NCI-H146 treated with DMSO at 0.1 percent for 48 hours (cell line): Measurements from ENCODE around the gene ARHGAP26.

Experiments used
- DNase-seq: peaks from one replicate; lab custom pipeline; 2025; ENCODE audit not compliant: unreplicated experiment; lab: John Stamatoyannopoulos, UW

The ARHGAP26 gene

DNA sequence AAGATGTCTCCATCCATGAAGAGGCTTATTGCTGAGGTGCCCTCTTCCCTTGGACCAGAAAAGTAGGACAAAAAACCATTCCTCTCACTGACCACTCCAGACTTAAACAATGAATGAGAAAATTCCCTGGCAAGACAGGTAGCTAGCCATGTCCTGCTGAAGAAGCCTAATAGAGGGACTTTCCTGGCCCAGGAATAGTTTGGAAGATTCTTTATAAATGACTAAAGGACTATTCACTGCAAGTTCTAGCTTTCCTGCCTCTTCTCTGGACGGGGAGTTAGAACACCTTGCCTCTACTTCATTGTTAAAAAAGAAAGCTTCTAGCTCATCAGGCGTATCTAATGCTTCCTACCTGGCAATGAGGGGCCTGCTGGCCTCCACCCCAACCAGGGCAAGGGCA, 479.7 kb downstream of the ARHGAP26 start:
- DNase-seq, result no peak

DNA sequence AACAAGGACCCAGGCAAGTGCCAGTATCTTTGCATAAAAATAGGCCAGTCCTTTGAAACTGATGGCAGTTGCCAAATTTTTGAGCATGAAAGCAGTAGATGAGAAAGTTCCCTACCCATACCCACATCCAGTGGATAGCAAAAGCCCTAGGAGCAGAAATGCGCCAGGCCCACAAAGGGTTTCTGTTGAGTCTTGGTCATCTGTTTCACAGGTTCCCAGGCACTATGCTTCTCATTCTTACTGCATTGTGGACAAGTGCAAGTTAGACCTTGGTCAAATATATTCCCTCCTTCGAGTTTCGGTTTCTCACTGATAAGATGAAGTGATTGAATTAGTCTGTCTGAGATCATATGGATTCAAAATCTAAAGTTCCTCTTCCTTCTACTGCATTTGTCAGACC, 481.0 kb downstream of the ARHGAP26 start:
- DNase-seq, result no peak

DNA sequence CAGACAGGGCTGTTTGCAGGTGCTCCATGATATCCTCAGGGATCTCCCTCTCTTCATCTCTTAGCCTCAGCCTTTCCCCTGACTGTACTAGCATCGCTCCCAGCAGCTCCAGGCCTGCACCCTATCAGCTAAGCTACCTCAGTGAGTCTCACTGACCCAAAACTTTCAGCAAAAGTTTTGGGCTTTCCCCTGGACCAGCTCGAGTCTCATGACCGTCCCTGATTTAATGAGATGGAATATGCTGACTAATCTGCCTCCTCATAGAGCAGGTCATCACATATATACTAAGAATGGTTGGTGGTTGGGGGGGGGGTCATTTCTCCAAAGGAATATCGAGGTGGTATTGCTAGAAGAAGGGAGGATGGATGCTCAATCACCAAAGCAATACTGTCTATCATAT, 481.8 kb downstream of the ARHGAP26 start:
- DNase-seq, result no peak

DNA sequence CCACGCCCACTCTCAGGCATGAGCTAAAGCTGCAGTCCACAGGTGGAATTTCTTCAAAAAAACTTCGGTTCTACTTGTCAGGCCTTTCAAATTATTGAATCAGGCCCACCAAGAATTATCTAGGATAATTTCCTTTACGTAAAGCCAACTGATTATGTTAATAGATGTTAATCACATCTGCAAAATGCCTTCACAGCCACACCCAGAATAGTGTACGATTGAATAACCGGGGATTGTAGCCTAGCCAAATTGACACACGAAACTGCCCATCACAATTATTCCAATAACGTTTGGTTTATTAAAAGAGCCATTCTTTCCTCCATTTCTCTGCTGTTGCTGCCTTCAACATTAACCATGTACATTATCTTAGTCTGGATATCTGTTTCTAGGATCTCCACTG, 484.6 kb downstream of the ARHGAP26 start:
- DNase-seq, result no peak

DNA sequence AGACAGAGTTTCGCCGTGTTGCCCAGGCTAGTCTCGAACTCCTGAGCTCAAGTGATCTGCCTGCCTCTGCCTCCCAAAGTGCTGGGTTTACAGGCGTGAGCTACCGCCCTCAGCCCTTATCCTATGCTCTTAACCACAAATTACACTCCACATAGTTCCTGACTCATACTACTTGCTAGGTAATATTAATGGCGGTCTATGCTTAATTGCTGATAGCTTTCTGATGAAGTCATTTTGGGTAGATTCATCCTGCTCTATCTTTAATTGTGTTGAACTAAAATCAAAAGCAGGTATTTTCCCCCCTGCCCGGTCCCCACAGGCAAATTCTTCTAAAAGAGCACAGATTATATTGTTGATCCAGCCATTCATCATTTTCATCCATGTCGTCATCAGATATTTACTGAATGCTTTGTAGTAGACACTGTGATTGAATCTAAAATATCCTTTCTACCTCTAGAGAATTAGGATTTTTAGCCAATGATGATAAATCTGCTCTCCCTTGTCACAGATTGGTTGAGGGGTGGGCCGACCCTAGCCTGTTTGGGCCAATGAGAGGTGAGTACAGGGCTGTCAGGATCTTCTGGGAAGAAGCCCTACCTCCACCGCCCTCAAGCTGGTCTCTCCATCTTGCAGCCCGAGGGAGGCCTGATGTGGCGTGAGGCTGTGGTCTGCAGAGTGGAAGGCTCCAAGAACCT, 488.5 kb downstream of the ARHGAP26 start:
- DNase-seq, result no peak

DNA sequence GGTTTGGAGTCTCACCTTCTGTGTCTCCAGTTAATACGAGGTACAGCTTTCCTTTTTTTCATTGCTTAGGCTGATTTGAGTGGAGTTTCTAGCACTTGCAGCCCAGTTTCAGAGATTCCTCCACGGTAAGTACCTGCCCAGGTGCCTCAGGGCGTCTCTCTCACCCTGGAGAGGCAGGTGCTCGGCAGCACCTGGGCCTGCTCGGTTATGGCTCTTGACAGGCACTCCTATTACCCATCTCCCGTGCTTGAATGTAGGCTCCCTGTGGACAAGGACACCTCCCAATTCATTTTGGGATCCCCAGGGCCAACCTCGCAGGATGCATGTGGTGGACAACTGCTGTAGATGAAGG, 489.1 kb downstream of the ARHGAP26 start:
- no peak for DNase-seq

DNA sequence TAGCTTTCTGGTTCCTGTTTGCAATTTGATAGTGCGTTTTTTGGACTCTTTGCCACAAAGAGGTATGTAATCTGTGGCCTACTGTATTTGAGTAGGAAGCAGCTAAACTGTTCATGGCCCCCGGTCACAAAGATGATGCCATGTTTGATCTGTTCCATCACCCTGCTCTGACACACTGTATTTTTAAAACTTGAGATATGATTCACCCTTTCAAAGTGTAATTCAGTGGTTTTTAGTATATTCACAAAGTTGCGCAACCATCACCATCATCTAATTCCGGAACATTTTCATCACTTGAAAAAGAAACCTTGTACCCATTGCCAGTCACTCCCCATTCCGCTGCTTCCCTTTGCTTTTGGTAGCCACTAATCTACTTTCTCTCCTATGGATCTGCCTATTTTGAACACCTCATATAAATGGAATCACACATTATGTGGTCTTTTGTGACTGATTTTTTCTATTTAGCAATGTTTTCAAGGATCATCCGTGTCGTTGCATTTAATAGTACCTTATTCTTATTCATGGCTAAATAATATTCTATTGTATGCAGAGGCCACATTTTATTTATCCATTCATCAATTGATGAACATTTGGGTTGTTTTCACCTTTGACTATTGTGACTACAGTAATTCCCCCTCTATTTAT, 491.7 kb downstream of the ARHGAP26 start:
- no peak for DNase-seq

DNA sequence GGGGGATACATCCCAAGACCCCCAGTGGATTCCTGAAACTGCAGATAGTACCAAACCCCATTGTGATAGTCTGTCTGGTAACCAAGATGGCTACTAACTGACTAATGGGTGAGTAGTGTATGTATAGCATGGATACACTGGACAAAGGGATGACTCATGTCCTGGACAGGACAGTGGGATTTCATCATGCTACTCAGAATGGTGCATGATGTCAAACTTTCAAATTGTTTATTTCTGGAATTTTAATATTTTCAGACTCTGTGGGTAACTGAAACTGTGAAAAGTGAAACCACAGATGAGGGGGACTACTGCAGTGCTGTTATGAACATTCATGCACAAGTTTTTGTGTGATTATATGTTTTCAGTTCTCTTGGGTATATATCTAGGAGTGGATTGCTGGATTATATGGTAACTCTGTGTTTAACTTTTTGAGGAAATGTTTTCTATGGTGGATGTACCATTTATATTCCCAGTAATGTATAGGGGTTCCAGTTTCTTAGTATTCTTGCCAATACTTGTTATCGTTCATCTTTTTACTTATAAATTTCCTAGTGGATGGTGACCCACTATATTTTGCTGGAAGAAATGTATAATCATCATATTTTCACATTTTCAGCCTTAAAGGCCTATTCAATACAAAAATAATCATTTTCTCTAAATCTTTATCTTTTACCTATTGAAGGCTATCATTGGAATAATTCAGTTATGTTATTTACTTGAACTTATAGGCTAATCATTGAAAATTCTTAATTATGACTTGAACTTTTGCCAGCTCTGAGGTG, 492.4 kb downstream of the ARHGAP26 start:
- no peak for DNase-seq

DNA sequence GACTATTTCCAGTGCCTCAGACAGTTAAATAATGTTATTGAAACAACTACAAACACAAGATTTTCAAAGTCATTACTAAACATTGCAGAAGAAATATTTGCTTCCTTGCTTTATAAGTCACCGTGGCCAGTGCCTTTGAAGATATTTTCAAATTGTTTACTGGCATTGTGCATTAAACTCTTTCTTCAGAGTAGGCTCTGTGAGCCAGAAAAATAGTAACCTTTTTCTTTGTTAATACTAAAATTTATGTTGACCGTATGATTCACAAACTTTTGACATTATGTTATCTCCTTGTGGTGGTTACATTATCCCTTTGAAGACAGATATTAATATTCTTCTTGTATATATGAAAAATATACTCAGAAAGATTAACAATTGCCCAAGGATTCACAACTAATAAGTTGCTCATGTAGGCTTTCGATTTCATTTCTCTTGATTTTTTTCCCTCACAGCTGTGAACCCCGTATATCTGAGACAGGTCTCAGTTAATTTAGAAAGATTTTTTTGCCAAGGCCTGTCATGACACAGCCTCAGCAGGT, 493.2 kb downstream of the ARHGAP26 start:
- DNase-seq, result no peak

DNA sequence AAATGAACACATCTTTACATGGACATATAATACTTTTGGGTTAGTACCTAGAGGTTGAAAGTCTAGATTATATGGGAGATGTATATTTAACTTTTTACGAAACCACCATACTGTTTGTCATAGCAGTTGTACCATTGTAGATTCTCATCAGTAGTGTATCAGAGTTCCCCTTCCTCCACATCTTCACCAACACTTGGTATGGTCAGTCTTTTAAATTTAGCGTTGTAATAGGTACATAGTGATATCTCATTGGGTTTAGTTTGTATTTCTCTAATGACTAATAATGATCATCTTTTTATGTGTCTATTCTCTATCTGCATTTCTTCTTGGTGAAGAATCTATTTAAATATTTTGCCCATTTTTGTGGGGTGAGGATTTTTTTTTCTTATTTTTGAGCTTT, 495.8 kb downstream of the ARHGAP26 start:
- DNase-seq, result no peak

DNA sequence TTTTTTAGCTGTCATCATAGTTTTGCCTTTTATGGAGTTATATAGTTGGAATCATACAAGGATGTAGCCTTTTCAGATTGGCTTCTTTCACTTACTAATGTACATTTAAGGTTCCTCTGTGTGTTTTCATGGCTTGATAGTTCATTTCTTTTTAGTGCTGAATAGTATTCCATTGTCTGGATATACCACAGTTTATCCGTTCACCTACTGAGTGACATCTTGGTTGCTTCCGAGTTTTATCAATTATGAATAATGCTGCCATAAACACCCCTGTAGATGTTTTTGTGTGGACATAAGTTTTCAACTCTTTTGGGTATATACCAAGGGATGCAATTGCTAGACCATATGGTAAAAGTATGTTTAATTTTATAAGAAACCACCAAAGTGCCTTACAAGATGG, 497.0 kb downstream of the ARHGAP26 start:
- no peak for DNase-seq

DNA sequence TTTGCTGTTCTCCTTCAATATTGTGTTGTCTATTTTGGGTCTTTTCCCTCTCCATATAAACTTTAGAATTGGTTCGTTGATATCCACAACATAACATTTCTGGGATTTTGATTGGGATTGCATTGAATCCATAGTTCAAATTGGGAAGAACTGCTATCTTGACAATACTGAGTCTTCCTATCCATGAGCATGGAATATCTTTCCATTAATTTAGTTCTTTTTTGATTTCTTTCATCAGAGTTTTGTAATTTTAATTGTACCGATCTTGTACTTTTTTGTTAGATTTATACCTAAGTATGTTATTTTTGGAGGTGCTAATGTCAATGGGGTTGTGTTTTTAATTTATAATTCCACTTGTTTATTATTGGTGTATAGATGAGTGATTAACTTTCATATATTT, 498.2 kb downstream of the ARHGAP26 start:
- no peak for DNase-seq

DNA sequence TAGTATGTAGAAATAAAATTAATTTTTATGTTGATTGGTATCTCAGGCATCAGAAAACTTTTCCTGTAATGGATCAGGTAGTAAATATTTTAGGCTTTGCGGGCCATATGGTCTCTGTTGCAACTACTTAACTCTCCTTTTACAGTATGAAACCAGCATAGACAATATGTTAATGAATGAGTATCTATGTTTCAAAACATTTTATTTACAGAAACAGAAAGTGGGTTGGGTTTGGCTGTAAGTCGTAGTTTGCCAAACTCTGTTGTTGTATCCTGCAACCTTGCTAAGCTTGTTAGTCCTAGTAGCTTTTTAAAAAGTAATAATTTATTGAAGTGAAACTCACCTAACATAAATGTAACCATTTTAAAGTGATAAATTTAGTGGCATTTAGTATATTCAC, 501.3 kb downstream of the ARHGAP26 start:
- no peak for DNase-seq

DNA sequence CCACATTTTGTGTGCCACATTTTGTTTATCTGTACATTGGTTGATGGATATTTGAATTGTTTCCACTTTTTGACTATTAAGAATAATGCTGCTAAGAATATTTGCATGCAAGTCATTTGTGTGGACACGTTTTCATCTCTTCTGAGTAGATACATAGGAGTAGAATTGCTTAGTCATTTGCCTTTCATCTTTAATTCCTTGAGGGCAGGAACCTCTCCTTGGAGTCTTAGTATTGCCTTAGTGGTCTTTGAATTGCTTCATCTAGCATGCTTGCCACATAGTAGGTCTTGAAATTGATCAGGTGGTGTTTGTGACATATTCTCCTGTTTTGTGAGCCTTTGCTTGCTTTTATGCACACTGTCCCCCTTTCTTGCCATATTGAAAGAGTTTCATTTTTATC, 504.8 kb downstream of the ARHGAP26 start:
- no peak for DNase-seq

DNA sequence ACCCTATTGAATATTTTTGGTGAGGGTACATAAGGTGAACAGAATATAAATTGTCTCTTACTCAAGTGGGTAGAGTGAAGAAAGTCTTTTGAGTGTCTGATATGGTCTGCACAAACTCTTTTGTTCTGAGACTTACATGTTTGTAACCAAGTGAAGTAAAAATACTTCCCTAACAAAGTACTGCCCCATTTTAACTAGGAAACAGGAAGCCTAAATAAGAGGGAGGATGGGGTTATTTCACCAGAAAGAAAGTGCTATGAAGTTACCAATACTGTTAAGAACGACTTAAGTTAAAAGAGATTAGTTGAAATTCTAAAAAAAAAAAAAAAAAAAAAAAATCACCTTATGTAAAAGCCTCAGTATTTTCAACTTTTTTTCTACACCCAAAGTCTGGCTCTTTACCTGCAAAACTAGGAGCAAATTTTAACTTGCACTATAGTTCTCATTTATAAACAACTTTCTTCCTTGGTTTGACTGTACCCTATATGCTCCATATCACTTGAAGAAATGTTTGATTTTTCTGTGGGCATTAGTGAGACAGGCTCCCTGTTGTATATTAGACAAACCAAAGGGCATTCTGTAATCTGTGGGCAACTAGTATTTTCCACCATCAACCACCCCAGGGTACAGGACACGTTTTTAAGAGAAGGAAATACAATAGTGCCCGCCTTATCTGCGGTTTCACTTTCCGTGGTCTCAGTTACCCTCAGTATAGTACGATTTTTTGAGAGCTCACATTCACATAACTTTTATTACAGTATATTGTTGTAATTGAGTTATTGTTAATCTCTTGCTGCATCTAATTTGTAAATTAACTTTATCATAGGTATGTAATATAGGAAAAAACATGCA, 505.6 kb downstream of the ARHGAP26 start:
- DNase-seq, result no peak

DNA sequence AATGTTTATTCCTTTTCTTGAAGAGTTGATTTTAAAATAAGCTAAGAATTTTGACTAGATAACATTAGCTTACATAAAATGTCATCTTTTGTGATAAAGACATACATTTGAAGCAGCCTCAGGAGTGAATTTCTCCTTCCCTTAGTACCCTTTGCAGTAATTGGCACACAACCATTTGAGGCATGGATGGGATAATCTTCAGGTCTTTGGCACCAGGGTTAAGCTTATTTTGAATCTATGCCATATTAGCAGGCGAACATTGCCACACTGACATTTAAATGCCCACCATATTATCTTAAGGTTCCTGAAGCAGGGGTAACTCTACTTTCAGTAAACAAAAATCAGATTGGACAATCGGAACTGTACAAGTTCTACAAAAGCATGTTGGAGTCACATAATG, 507.4 kb downstream of the ARHGAP26 start:
- no peak for DNase-seq
